Ascending aorta (tissue), 2 donors: ENCODE data around the gene REL. TPM values are rescaled to one million over a fixed set of nuclear protein-coding genes. Genes with fewer than 3 reads are reported as not detected.
"Not testable (repeated sequence)": the region's sequence is repeated elsewhere in the genome, so short reads cannot be mapped to it uniquely, and the experiment has no call there.

ENCODE experiments used
- DNase-seq, 2 donors: peaks; one replicate each; pipeline ENCODE4 v3.0.0-alpha.2; 2019; ENCODE audit warnings: low spot score in 2 of 2
- H3K27ac ChIP-seq, 2 donors: fragments of 200-600 bp; sonication (generic); one replicate each; pipeline ENCODE4 v1.5.1; 2016 to 2017; ENCODE audit warnings: mild to moderate bottlenecking in 1 of 2
- H3K27me3 ChIP-seq: fragments of 200-600 bp; sonication (generic); one replicate; pipeline ENCODE4 v1.5.1; 2017
- H3K36me3 ChIP-seq, 2 donors: fragments of 200-600 bp; sonication (generic); one replicate each; pipeline ENCODE4 v1.5.1; 2016
- H3K4me1 ChIP-seq, 2 donors: fragments of 200-600 bp; sonication (generic); one replicate each; pipeline ENCODE4 v1.5.1; 2016 to 2017; ENCODE audit warnings: mild to moderate bottlenecking in 1 of 2
- H3K4me3 ChIP-seq, 2 donors: fragments of 200-600 bp; sonication (generic); one replicate each; pipeline ENCODE4 v1.5.1; 2016 to 2017; ENCODE audit warnings: mild to moderate bottlenecking in 1 of 2
- H3K9me3 ChIP-seq, 2 donors: fragments of 200-600 bp; sonication (generic); one replicate each; pipeline ENCODE4 v1.5.1; 2016
- intact Hi-C: fragments of 100-400 bp; cut with DNase I; formaldehyde crosslinking; loops from one replicate; pipeline ENCODE4 v1.15.1; 2023
- total RNA-seq: library from RNA; depleted of rRNA; stranded (reverse); fragments of >200 nt; gene quantifications from one replicate; pipeline ENCODE4 v1.1.0, GENCODE V29; 2016
- TF ChIP-seq, protein P1 (sequence below), 3 experiments: fragments of 200-600 bp in 2 of 3; fragments of 450-650 bp in 1 of 3; sonication (generic) in 2 of 3; IDR thresholded peaks; one replicate each; pipeline ENCODE4 v1.5.1; 2016 to 2019; ENCODE audit warnings: antibody characterized with exemption in 3 of 3, mild to moderate bottlenecking in 1 of 3, moderate library complexity in 1 of 3

The REL gene
- total RNA-seq, 1 donor from 2014 or later, result 5.3 TPM

DNA sequence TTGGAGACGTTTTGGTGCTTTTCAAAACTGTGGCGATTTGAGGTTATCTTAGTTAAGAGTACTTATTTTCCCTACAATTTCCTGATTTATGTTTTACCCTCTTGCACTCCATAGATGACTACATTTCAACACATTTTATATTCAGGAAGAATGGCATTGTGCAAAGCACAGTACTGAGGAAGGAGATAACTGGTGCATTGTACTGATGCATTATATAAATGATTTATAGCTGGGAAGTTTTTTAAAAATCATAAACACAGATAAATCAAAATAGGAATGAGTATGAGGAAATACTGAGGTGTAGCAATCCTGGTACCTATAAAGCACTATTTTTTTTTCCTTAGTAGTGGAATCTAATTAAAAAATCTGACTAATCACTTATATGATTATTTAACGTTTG lies 5.6 kb downstream of the REL start:
- H3K4me1 ChIP-seq, result peaks cover 0 to 6% of the 10 kb centered on the region in 2 donors
- TF ChIP-seq, protein P1, sequence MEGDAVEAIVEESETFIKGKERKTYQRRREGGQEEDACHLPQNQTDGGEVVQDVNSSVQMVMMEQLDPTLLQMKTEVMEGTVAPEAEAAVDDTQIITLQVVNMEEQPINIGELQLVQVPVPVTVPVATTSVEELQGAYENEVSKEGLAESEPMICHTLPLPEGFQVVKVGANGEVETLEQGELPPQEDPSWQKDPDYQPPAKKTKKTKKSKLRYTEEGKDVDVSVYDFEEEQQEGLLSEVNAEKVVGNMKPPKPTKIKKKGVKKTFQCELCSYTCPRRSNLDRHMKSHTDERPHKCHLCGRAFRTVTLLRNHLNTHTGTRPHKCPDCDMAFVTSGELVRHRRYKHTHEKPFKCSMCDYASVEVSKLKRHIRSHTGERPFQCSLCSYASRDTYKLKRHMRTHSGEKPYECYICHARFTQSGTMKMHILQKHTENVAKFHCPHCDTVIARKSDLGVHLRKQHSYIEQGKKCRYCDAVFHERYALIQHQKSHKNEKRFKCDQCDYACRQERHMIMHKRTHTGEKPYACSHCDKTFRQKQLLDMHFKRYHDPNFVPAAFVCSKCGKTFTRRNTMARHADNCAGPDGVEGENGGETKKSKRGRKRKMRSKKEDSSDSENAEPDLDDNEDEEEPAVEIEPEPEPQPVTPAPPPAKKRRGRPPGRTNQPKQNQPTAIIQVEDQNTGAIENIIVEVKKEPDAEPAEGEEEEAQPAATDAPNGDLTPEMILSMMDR (IDR thresholded peaks at IDR 0.05), result no peak
- H3K4me3 ChIP-seq, result no peak overlapping the region
- H3K27me3 ChIP-seq, result no peaks in the 10 kb centered on the region
- H3K9me3 ChIP-seq, result no peaks in the 10 kb centered on the region
- intact Hi-C loops, result loop anchor here (10.0 kb wide), 2 partner anchors 258 to 588 kb away; partner anchors contain the start of gene USP34
- no peaks in the 10 kb centered on the region for H3K36me3 ChIP-seq
- no peak for DNase-seq
- H3K27ac ChIP-seq, result no peak overlapping the region

DNA sequence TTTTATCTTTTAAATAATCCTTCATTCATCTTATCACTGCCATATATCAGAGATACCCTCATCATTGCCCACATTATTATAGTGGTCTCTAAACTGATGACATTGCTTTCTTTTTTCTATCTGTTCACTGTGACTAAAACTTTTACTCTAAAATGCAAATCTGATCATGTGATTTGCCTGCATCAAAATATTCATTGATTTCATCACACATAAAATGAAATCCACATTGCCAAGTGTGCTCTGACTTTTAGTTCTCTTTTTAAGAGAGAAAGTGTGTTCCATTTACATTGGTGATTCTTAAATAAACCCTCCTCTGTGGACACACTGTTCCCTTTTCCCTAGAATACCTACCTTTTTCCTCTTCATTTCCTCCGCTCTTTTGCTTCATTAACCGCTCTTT lies 7.5 kb downstream of the REL start:
- intact Hi-C loops, result loop anchor here (10.0 kb wide), 2 partner anchors 256 to 586 kb away; partner anchors contain the start of gene USP34
- H3K9me3 ChIP-seq, result no peaks in the 10 kb centered on the region
- no peak for DNase-seq

DNA sequence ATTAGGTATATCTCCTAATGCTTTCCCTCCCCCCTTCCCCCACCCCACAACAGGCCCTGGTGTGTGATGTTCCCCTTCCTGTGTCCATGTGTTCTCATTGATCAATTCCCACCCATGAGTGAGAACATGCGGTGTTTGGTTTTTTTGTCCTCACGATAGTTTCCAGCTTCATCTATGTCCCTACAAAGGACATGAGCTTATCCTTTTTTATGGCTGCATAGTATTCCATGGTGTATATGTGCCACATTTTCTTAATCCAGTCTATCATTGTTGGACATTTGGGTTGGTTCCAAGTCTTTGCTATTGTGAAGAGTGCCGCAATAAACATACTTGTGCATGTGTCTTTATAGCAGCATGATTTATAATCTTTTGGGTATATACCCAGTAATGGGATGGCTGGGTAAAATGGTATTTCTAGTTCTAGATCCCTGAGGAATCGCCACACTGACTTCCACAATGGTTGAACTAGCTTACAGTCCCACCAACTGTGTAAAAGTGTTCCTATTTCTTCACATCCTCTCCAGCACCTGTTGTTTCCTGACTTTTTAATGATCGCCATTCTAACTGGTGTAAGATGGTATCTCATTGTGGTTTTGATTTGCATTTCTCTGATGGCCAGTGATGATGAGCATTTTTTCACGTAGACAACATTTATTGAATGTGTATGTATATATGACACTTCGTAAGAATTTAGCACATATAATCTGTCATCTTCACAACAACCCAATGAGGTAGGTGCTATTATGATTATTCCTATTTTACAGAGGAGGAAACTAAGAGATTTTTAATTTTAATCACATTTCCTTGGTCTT lies 8.4 kb downstream of the REL start:
- H3K36me3 ChIP-seq, result peaks cover 7 to 12% of the 10 kb centered on the region in 2 donors
- not testable (repeated sequence) for H3K4me3 ChIP-seq, H3K4me1 ChIP-seq, H3K9me3 ChIP-seq, H3K27ac ChIP-seq, DNase-seq, H3K27me3 ChIP-seq
- intact Hi-C loops, result loop anchor here (10.0 kb wide), 2 partner anchors 255 to 585 kb away; partner anchors contain the start of gene USP34

More for the DNA sequence above, 7.5 kb downstream of the REL start:
- Histone ChIP-seq H3K4me1 (no peaks in the 10 kb centered on the region), H3K36me3 (peaks cover 4 to 9% of the 10 kb centered on the region in 2 donors), H3K27me3 (no peaks in the 10 kb centered on the region), H3K27ac (no peak overlapping the region), H3K4me3 (no peak overlapping the region)
- TF ChIP-seq, protein P1 (IDR thresholded peaks at IDR 0.05), result no peak

DNA sequence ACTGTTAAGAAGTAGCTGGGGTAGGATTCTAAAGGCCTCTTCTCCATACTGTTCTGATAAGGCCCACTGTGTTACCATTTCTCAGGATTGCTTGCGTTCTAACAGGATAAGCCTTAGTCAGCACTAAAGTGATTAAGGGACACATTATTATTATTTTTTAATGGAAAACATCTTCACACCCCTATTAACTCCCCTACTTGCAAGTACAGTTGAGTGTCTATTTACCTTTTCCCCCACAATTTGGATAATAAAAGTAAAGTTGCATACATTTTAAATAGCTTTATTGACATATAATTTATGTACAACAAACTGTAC lies 9.0 kb downstream of the REL start:
- Histone ChIP-seq H3K27ac (no peak overlapping the region), H3K9me3 (no peaks in the 10 kb centered on the region), H3K4me1 (no peaks in the 10 kb centered on the region), H3K36me3 (peaks cover 13 to 18% of the 10 kb centered on the region in 2 donors), H3K4me3 (no peak overlapping the region), H3K27me3 (no peaks in the 10 kb centered on the region)
- DNase-seq, result no peak
- TF ChIP-seq, protein P1 (IDR thresholded peaks at IDR 0.05), result no peak
- intact Hi-C loops, result no loop called here

DNA sequence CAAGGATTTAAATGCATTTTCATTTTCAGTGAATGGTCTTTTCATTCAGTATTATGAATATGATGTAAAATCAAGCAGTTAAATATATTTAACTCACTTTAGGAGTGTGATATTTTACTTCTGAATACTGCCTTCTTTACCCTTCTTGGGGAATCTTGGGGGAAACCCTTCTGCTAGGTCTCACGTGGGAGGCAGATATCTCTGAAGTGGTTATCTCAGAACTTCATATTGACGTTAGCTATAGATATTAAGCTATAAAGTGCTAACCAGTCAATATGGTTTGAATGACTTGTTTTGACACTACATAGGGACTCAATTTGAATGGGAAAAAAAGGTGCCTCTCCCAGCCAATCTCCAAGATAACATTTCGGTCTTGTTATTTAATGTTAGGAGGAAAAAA lies 9.8 kb downstream of the REL start:
- DNase-seq, result no peak
- intact Hi-C loops, result no loop called here
- Histone ChIP-seq H3K27me3 (no peaks in the 10 kb centered on the region), H3K36me3 (peaks cover 20 to 26% of the 10 kb centered on the region in 2 donors), H3K4me3 (no peak overlapping the region), H3K27ac (no peak overlapping the region), H3K4me1 (no peaks in the 10 kb centered on the region), H3K9me3 (no peaks in the 10 kb centered on the region)
- TF ChIP-seq, protein P1 (IDR thresholded peaks at IDR 0.05), result no peak

DNA sequence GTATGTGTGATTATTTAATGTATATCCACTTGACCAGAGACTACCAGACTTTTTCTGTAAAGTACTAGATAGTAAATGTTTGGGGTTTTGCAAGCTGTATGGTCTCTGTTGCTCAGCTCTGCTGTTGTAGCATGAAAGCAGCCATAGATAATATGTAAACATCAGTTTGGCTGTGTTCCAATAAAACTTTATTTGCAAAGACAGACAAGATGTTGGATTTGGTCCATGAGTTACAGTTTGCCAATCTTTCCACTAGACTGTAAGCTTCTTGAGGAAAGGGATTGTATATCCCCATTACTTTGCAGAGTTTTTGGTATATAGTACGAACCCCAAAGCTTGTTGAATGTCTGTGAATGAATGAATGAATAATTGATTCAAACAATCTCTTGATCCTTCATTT lies 17.2 kb downstream of the REL start:
- Histone ChIP-seq H3K4me1 (no peaks in the 10 kb centered on the region), H3K27me3 (no peaks in the 10 kb centered on the region), H3K9me3 (no peaks in the 10 kb centered on the region), H3K36me3 (peaks cover 36 to 37% of the 10 kb centered on the region in 2 donors), H3K27ac (no peak overlapping the region), H3K4me3 (no peak overlapping the region)
- TF ChIP-seq, protein P1 (IDR thresholded peaks at IDR 0.05), result no peak
- DNase-seq, result no peak
- intact Hi-C loops, result loop anchor here (5.0 kb wide), 1 partner anchor 51 kb away; no protein-coding TSS in a partner anchor
